ENCODE results near the gene ASAP2.
A peak's percentile ranks its signal among the peaks of the same experiment; 100 is the strongest.

Gene ASAP2

DNA sequence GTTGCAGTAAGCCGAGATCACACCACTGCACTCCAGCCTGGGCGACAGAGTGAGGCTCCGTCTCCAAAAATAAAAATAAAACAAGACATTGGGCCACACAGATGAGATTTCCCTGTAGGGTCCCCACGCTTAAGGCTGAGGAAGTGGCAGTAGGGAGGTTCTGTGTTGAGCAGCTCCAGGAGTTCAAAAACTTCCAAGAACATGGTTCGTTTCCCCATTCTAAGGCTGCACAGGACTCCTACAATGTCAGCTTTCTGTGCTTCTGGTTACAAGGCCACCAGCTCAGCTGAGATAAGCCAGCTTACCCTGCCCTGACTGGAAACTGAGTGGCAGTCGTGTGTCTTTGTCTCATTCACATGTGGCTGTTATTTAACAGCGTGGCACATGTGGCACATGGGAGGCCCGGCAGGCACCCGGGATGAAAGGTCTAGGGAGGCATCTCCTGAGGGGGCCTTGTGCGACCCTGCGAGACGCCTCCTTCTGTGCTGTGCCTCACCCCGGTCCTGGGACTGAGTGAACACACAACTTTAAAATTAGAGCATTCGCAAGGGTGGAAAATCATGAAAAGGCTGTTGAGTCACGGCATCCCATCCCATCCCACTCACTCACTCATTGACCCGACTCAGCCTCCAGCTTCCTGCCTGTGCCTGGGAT lies 209.0 kb downstream of the ASAP2 start:
- DNase-seq = peak in 33 of 42 donors; percentile 26 to 80 (median 49)
- intact Hi-C loops (cut with DNase I) = no loop called here

DNA sequence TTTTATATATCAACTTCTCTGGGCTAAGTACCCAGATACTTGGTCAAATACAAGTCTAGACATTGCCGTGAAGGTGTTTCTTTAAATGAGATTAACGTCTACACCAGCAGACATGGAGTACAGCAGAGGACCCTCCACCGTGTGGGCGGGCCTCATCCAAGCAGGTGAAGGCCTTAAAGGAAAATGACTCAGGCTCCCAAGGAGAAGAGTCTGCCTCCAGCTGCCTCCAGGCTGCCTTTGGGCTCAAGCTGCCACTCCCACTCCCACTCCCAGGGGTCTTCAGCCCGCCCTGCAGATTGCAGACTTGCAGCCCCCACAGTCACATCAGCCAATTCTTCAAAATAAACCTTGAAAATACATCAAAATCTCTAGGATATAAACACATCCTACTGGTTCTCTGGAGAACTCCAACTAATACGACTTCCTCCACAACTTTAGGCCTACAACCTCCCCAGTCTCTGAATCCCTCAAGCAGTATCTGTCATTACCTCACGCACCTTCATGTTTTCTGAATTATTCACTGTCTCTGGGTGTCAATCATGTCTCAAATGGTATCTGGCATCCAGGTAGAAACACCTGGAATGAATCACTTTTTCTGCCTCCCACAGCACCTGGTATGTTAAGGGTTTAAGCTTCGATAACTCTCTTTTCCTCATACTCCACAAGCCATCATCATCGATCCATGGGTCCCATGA lies 209.8 kb downstream of the ASAP2 start:
- no peak for DNase-seq
- intact Hi-C loops (cut with DNase I) = no loop called here

DNA sequence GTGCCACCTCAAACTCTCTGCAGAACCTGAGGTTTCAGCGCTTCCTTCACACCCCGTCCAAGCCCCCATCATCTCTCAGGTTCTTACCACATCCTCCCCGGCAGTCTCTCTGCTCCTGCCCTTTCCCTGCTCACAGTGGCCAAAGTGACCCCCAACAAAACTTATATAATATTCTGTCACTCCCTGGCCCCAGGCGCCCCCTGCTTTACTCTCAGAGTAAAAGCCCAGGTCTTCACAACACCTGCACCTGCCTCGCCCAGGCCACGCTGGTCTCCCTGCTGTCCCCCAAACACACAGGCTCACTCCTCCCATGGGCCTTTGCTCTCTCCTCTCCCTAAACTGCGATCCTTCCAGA lies 210.3 kb downstream of the ASAP2 start:
- intact Hi-C loops (cut with DNase I) = no loop called here

DNA sequence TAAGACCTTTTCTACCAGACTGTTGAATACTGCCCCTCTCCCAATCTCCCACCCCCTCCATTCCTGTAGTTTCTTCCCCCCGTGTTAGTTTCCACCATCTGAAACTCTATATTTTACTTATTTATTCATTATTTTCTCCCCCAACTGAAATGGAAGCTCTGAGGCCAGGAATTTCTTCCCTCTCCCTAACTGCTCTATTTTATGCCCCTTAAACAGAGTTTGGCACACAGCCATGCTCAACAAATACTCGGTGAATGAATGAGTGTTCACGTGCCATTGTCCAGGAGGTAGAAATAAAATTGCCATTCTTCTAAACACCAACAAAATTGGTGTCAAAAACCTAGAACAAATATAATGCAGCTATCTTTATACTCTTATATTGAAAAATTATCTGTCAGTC lies 211.1 kb downstream of the ASAP2 start:
- intact Hi-C loops (cut with DNase I) = no loop called here
- DNase-seq = no peak

More for the DNA sequence above, 210.3 kb downstream of the ASAP2 start:
- DNase-seq = no peak

- intact Hi-C loops (cut with DNase I) = no loop called here
- DNase-seq = peak in 1 of 42 donors; percentile 35
These were observed 212.1 kb downstream of the ASAP2 start for GRCh38 chr2:9418746-9419145.

DNA sequence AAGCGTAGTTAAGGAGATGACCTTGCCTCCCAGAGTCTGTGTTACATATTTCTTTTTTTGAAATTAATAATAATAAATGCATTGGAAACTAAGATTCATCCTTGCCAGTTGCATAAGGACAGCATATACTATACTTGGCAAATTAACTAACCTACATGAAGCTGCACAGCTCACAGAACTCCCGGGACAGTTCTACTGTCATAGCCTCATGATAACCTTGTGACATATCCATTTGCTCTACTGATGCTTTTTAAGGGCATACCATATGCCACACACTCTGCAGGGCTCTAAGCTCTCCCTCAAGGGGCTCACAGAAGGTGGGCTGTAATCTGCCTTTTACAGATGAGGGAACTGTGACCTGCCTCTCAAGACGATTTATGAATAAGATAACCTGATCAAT lies 212.9 kb downstream of the ASAP2 start:
- intact Hi-C loops (cut with DNase I) = no loop called here

DNA sequence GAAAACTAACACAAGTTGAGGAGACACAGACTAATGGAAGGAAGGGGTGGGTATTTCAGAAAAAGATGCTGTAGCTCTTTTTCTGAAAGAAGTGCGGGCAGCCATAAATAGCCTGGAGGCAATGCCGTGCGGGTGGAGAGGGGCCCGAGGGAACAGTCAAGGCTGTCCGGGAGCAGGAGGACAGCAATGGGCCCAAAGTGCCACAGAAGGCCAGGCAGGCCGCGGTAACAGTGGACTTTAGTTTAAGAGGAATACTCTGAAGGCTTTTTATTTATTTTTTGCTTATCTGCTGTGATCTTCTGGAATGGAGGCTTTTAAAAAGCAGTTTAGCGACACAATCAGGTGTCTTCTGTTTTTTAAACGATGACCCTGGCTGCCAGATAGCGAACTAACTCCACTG lies 213.9 kb downstream of the ASAP2 start:
- DNase-seq = no peak
- intact Hi-C loops (cut with DNase I) = loop anchor here (5.0 to 10.0 kb wide), 2 partner anchors 54 to 213 kb away; partner anchors contain the start of genes ASAP2 and IAH1

More for the DNA sequence above, 212.9 kb downstream of the ASAP2 start:
- DNase-seq = peak in 1 of 42 donors; percentile 16

DNA sequence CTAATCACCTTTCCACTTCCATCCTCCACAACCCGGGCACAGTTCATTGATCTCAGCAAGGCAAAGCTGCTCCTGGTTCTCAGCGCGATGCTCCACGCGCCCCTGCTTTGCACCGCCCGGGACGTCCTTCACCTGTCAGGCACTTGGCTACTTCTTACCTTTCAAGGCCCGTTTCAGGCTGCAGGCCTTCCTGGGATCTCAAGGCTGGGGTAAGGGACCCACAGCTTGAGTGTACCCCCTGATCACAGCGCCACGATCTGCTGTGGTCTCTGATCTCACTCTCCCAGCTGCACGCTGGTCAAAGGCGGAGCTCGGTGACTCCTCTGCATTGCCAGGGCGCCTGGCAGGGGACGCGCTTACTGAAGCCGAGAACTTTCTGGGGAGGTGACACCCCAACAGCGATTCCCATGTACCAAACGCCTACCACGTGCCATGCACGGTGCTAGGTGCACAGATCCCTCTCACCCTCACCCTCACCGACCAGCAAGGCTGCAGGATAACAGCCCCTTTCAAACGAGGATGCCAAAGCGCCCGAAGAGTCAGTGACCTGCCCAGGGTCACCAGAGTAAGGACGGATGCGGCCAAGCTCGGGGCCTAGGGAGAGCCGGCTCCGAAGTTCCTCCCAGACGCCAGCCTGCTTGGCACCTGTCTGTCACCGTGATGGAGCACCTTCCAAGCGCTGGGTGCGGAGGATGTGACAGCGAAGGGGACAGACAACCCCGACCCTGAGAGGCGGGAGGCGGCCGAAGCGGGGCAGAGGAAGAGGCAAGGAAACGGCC lies 215.9 kb downstream of the ASAP2 start:
- intact Hi-C loops (cut with DNase I) = loop anchor here (5.0 to 10.0 kb wide), 2 partner anchors 52 to 215 kb away; partner anchors contain the start of genes ASAP2 and IAH1
- peak; percentile 18 to 83 (median 64) for DNase-seq

GRCh38 chr2:9423100-9423921 lies 216.7 kb downstream of the ASAP2 start, which contains the start of the genes CPSF3 and ITGB1BP1:
CPSF3 (plus strand) TSS chr2:9423654; CDS start chr2:9423774, 120 bp downstream.
ITGB1BP1 (minus strand) TSS chr2:9423528; CDS start chr2:9418697, 4,831 bp downstream.
- intact Hi-C loops (cut with DNase I) = loop anchor here (5.0 to 10.0 kb wide), 2 partner anchors 51 to 216 kb away; partner anchors contain the start of genes ASAP2 and IAH1
- peak; percentile 88 to 99 (median 98) for DNase-seq

DNA sequence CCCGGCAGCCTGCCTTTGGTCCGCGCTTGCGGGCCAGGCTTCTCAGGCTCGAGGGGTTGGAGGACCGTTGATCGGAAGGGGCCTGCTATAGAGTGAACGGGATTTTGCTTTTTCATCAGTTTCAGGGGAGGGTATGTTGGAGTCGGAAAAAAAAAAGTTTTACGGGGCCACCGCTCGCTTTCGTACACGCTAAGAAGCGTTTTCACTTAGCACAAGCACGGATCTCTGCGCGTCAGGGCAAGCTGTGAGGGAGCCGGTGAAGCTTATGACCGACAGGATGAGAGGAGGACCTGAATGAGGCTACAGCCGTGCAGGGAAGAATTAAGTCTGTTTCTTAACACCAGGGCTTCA lies 217.3 kb downstream of the ASAP2 start:
- peak in 1 of 42 donors; percentile 16 for DNase-seq
- intact Hi-C loops (cut with DNase I) = loop anchor here (5.0 to 10.0 kb wide), 2 partner anchors 51 to 217 kb away; partner anchors contain the start of genes ASAP2 and IAH1

- intact Hi-C loops (cut with DNase I) = loop anchor here (5.0 to 10.0 kb wide), 2 partner anchors 50 to 217 kb away; partner anchors contain the start of genes ASAP2 and IAH1
- no peak for DNase-seq
These were observed 218.0 kb downstream of the ASAP2 start for GRCh38 chr2:9424447-9425164.

GRCh38 chr2:9428965-9429577 lies 222.5 kb downstream of the ASAP2 start:
- DNase-seq = no peak
- intact Hi-C loops (cut with DNase I) = loop anchor here (10.0 kb wide), 1 partner anchor 46 kb away; the partner anchor contains the start of gene IAH1

DNA sequence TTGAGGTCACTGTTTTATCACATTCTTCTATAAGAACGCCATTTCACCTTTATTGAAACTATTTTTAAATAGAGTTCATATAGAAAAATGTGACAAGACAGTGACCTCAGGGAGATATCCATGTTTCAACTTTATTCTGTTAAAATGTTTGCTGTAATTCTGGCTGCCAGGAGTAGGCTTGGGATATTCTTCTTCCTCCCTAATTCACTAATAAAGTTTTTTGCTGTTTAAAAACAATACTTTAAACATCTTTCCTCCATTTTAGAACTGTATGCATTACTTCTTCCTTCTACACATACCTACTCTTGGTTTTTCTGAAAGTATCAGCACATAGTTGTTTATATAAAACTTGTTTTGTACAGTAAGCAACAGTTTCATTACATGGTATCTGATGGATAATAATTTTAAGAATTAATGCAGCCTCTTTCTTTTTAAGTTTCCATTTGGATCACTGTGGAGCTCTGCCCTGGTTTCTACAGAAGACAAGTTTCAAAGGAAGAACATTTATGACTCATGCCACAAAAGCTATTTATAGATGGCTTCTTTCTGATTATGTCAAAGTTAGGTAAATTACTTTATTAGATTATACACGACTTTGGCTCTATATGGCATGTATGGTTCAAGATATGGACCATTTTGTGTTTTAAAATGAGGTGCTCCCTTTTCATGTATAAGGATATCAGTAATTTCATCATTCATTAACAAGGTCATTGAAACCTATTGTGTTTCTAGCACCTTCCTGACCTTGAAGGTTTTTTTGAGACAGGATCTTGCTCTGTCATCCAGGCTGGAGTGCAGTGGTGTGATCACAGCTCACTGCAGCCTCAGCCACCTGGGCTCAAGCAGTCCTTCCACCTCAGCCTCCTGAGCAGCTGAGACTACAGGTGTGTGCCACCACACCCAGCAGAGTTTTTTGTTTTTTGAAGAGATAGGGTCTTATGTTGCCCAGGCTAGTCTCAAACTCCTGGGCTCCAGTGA lies 224.0 kb downstream of the ASAP2 start:
- intact Hi-C loops (cut with DNase I) = no loop called here
- no peak for DNase-seq

- no peak for DNase-seq
- intact Hi-C loops (cut with DNase I) = no loop called here
These were observed 227.9 kb downstream of the ASAP2 start for GRCh38 chr2:9434489-9434888.

- DNase-seq = no peak
- intact Hi-C loops (cut with DNase I) = no loop called here
These were observed 232.9 kb downstream of the ASAP2 start for GRCh38 chr2:9439536-9439935.

- DNase-seq = no peak
- intact Hi-C loops (cut with DNase I) = no loop called here
These were observed 233.6 kb downstream of the ASAP2 start for GRCh38 chr2:9440058-9440727.

Data from head of caudate nucleus (tissue), 42 donors.